Measurements from ENCODE around the gene MDFIC.

GRCh38 chr7:114940220-114940619 lies 18.3 kb downstream of the MDFIC start:
- TF ChIP-seq, protein P1, sequence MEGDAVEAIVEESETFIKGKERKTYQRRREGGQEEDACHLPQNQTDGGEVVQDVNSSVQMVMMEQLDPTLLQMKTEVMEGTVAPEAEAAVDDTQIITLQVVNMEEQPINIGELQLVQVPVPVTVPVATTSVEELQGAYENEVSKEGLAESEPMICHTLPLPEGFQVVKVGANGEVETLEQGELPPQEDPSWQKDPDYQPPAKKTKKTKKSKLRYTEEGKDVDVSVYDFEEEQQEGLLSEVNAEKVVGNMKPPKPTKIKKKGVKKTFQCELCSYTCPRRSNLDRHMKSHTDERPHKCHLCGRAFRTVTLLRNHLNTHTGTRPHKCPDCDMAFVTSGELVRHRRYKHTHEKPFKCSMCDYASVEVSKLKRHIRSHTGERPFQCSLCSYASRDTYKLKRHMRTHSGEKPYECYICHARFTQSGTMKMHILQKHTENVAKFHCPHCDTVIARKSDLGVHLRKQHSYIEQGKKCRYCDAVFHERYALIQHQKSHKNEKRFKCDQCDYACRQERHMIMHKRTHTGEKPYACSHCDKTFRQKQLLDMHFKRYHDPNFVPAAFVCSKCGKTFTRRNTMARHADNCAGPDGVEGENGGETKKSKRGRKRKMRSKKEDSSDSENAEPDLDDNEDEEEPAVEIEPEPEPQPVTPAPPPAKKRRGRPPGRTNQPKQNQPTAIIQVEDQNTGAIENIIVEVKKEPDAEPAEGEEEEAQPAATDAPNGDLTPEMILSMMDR (optimal IDR thresholded peaks at IDR 0.05 in 1 of 3, IDR thresholded peaks at IDR 0.05 in 1 of 3, conservative IDR thresholded peaks at IDR 0.05 in 1 of 3; ENCODE audit: extremely low read depth in 1 of 3, insufficient read depth in 2 of 3, low read length in 3 of 3), result no peak
- no peak for TF ChIP-seq EZH2 (IDR thresholded peaks at IDR 0.05; ENCODE audit: low read length)

Data from keratinocyte (primary cell).